RWPE2 (cell line): ENCODE measurements around the gene TAOK2.

ENCODE experiments used
- ATAC-seq: fragments of 200-7000 bp; cut with Tn5 transposase; 3 replicates; pipeline ENCODE4 v1.9.1; 2021; ENCODE audit warnings: low read depth
- DNase-seq: peaks from one replicate; pipeline ENCODE4 v3.0.0-alpha.2; 2020; ENCODE audit warnings: low spot score
- H3K27ac ChIP-seq: fragments of 450-650 bp; 2 replicates; pipeline ENCODE4 v1.5.1; 2017; ENCODE audit warnings: mild to moderate bottlenecking; ENCODE audit not compliant: poor library complexity, severe bottlenecking
- H3K27me3 ChIP-seq: fragments of 250-450 bp; sonication (Bioruptor Pico); 2 replicates; pipeline ENCODE4 v1.5.1; 2021; ENCODE audit warnings: mild to moderate bottlenecking, moderate library complexity; ENCODE audit not compliant: insufficient read depth, poor library complexity, severe bottlenecking
- H3K36me3 ChIP-seq: fragments of 250-450 bp; sonication (Bioruptor Pico); 2 replicates; pipeline ENCODE4 v1.5.1; 2020; ENCODE audit warnings: low read depth, mild to moderate bottlenecking, moderate library complexity
- H3K4me1 ChIP-seq: fragments of 250-450 bp; sonication (Bioruptor Pico); 2 replicates; pipeline ENCODE4 v1.5.1; 2021; ENCODE audit warnings: mild to moderate bottlenecking, moderate library complexity; ENCODE audit not compliant: insufficient read depth, poor library complexity, severe bottlenecking
- H3K4me3 ChIP-seq: fragments of 250-450 bp; sonication (Bioruptor Pico); 2 replicates; pipeline ENCODE4 v1.5.1; 2021; ENCODE audit warnings: mild to moderate bottlenecking, moderate library complexity; ENCODE audit not compliant: severe bottlenecking
- H3K9me3 ChIP-seq: fragments of 250-450 bp; sonication (Bioruptor Pico); 2 replicates; pipeline ENCODE4 v1.5.1; 2021; ENCODE audit warnings: mild to moderate bottlenecking, moderate library complexity; ENCODE audit not compliant: severe bottlenecking
- TF ChIP-seq, protein P1 (sequence below): fragments of 450-650 bp; IDR thresholded peaks from one replicate; pipeline ENCODE4 v1.5.1; 2017; ENCODE audit warnings: mild to moderate bottlenecking, moderate library complexity; ENCODE audit not compliant: poor library complexity, severe bottlenecking

TAOK2 gene

DNA sequence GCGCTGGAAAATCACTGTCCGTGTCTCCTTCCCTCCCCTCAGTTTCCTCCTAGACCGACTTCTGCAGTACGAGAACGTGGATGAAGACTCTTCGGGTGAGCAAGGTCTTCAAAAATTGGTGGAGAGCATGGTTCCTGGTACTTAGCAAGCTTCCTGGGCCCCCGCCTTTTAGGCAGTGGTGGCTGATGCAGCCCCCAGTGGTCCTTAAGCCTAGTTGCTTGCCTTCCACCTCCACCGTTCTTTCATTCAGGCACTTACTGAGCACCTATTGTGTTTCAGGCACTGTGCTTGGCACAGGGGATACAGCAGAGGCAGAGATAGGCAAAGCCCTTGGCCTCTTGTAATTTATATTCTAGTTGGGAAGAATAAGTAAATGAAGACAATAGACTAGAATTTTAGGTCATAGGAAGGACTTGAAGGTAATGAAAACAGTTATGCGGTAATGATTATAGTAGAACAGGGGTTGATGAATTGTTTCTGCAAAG is 23.1 kb downstream of the TAOK2 start:
- TF ChIP-seq, protein P1, sequence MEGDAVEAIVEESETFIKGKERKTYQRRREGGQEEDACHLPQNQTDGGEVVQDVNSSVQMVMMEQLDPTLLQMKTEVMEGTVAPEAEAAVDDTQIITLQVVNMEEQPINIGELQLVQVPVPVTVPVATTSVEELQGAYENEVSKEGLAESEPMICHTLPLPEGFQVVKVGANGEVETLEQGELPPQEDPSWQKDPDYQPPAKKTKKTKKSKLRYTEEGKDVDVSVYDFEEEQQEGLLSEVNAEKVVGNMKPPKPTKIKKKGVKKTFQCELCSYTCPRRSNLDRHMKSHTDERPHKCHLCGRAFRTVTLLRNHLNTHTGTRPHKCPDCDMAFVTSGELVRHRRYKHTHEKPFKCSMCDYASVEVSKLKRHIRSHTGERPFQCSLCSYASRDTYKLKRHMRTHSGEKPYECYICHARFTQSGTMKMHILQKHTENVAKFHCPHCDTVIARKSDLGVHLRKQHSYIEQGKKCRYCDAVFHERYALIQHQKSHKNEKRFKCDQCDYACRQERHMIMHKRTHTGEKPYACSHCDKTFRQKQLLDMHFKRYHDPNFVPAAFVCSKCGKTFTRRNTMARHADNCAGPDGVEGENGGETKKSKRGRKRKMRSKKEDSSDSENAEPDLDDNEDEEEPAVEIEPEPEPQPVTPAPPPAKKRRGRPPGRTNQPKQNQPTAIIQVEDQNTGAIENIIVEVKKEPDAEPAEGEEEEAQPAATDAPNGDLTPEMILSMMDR, result no peak
- peak overlapping the region; percentile 89 for H3K27ac ChIP-seq
- no peak for ATAC-seq

DNA sequence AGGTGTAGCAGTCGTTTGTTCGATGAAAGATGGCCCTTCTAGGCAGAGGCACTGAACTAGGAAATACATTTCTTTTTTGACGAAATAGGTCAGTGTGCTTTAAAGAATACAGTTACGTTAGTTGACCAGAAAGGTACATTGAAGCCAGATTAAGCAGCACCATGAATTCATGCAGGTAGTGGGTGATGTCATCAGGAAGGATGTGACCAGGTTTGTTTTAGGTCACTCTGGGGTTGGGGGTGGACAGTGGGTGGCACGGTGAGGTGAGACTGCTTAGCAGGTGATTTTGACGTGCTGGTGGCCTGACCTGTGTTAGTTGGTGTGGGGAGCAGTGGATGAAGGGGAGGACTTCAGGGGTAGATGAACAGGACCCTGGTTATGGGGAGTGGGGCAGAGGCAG is 25.9 kb downstream of the TAOK2 start:
- TF ChIP-seq, protein P1, result no peak
- DNase-seq, result no peak
- Histone ChIP-seq H3K27ac (no peak overlapping the region), H3K36me3 (peaks cover 8% of the 10 kb centered on the region), H3K4me3 (no peak overlapping the region), H3K9me3 (no peaks in the 10 kb centered on the region), H3K27me3 (no peaks in the 10 kb centered on the region), H3K4me1 (peaks cover under 1% of the 10 kb centered on the region)
- ATAC-seq, result no peak

More for the DNA sequence above, 23.1 kb downstream of the TAOK2 start:
- Histone ChIP-seq H3K27me3 (no peaks in the 10 kb centered on the region), H3K36me3 (peaks cover 23% of the 10 kb centered on the region), H3K4me3 (peak overlapping the region; percentile 77), H3K9me3 (no peaks in the 10 kb centered on the region), H3K4me1 (peaks cover 5% of the 10 kb centered on the region)
- DNase-seq, result no peak

DNA sequence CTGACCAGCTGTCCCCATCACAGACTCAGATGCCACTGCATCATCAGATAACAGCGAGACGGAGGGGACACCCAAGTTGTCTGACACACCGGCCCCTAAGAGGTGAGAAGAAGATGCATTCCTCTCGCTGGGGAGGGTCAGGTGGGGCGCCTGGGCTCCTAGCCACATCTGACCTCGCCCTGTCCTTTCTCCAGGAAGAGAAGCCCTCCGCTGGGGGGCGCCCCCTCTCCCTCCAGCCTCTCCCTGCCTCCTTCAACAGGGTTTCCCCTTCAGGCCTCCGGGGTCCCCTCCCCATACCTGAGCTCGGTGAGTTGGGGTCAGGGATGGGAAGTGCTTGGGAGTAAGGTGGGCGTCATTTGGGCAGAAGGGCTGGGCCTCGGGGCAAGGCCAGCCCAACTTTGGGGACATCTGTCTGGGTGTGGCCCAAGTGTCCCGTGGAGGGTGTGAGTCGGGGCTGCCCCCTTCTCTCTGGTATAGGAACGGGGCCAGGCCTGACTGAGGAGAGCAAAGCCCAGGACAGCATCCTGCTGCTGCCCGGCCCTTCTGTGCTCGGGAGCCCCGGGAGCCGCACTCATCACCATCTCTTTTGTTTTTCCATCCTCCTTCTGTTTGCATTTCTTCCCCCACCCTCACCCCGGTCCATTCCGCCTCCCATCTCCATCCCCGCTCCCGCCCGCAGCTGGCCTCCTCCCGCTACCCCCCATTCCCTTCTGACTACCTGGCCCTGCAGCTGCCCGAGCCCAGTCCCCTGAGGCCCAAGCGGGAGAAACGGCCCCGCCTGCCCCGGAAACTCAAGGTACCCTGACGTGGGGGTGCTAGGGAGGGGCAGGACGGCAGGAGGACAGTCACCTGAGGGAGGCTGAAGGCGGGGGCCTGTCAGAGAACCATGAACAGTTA is 27.3 kb downstream of the TAOK2 start:
- no peaks in the 10 kb centered on the region for H3K27me3 ChIP-seq
- H3K4me1 ChIP-seq, result no peaks in the 10 kb centered on the region
- TF ChIP-seq, protein P1, result no peak
- H3K9me3 ChIP-seq, result no peaks in the 10 kb centered on the region
- DNase-seq, result no peak
- peaks cover 8% of the 10 kb centered on the region for H3K36me3 ChIP-seq
- no peak overlapping the region for H3K4me3 ChIP-seq
- no peak for ATAC-seq
- no peak overlapping the region for H3K27ac ChIP-seq

DNA sequence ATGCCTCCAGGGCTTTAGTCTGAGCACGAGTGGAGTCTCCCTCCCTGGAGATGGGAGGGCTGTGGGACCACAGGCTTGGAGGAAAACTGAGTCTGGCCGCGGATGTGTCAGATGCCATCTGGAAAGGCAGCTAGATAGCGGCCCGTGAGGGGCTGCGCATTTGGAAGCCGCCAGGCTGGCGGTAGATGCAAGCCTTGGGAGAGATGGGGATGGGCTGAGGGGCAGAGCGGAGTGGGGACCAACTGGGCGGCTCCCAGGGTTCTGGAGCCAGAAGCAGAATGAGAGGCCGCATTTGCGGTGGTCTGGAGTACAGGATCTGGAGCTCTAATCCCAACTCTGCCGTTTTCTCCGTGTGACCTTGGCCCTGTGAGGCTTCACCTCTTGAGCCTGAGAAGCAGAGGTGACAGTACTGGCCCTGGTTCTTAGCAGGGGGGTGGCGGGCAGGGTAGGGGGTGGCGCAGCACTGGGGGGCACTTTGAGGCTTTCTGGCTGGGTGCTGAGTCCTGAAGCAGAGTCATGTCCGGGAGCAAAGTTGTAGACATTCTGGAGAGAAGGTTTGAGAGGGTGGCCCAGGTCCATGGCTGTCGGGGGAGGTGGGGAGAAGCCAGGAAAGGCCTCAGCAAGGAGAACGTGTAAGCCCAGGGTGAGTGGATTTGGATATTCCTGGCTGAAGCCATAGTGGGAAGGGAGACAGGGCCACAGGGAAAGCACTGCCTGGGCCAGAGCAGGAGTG is 29.1 kb downstream of the TAOK2 start:
- ATAC-seq (no peak), DNase-seq (no peak)
- no peak overlapping the region for H3K4me3 ChIP-seq
- peaks cover 8% of the 10 kb centered on the region for H3K36me3 ChIP-seq
- TF ChIP-seq, protein P1, result no peak
- H3K27ac ChIP-seq, result no peak overlapping the region
- H3K27me3 ChIP-seq, result no peaks in the 10 kb centered on the region
- no peaks in the 10 kb centered on the region for H3K9me3 ChIP-seq
- no peaks in the 10 kb centered on the region for H3K4me1 ChIP-seq
